ENCODE measurements around the gene NIPAL3.

DNA sequence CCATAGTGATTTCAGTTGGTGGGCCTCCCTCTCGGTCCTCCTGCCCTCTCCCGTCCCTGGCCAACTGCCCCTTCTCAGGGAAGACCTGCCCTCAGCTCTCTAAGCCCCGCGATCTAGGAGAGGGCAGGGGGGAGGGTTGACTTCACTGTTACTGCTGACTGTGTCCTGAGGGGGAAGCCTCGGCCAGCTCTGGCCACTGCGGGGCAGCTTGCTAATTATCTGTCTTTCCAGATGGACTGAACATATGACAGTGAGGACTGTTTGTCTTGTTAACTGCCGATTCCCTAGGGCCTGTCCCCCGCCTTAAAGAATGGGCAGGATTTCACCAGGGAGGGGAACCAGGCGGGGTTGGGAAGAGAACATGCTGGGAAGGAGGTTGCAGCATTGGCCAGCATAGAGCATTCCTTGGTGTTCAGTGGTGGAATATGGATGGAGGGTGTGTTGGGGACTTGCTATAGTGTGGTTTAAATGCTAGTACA is 22.9 kb downstream of the NIPAL3 start:
- TF ChIP-seq ISL1 (CRISPR knock-in tag; IDR thresholded peaks at IDR 0.05) = no peak
- TF ChIP-seq TOX (CRISPR knock-in tag; IDR thresholded peaks at IDR 0.05; ENCODE audit: borderline replicate concordance) = no peak
